Measurements from ENCODE around the gene CTNS.

- no peak for TF ChIP-seq TEAD4 (IDR thresholded peaks at IDR 0.05)
- TF ChIP-seq TAF1 (IDR thresholded peaks at IDR 0.05; ENCODE audit: low read depth) = no peak
- TF ChIP-seq FOXM1 (IDR thresholded peaks at IDR 0.05; ENCODE audit: borderline replicate concordance, low read depth) = no peak
- TF ChIP-seq EGR1 (IDR thresholded peaks at IDR 0.05) = no peak
- TF ChIP-seq EP300 (IDR thresholded peaks at IDR 0.05; ENCODE audit: borderline replicate concordance) = no peak
- no peak for TF ChIP-seq REST (IDR thresholded peaks at IDR 0.05; ENCODE audit: low read depth)
- no peak for TF ChIP-seq RAD21 (IDR thresholded peaks at IDR 0.05; ENCODE audit: low read depth)
- no peak for TF ChIP-seq CREB1 (IDR thresholded peaks at IDR 0.05; ENCODE audit: low read depth)
- no peak for TF ChIP-seq CEBPB (IDR thresholded peaks at IDR 0.05)
- TF ChIP-seq YY1 (IDR thresholded peaks at IDR 0.05; ENCODE audit: low read depth) = no peak
- no peak for TF ChIP-seq USF1 (IDR thresholded peaks at IDR 0.05)
Measured at GRCh38 chr17:3699951-3700350, 63.4 kb downstream of the CTNS start.
